UCSD-AML1 (cell line): ENCODE data around the gene CNOT8.
"Not testable (repeated sequence)": the region's sequence is repeated elsewhere in the genome, so short reads cannot be mapped to it uniquely, and the experiment has no call there.

Experiments used
- DNase-seq: peaks from one replicate; lab custom pipeline; 2025; ENCODE audit not compliant: unreplicated experiment; lab: John Stamatoyannopoulos, UW

Gene CNOT8

DNA sequence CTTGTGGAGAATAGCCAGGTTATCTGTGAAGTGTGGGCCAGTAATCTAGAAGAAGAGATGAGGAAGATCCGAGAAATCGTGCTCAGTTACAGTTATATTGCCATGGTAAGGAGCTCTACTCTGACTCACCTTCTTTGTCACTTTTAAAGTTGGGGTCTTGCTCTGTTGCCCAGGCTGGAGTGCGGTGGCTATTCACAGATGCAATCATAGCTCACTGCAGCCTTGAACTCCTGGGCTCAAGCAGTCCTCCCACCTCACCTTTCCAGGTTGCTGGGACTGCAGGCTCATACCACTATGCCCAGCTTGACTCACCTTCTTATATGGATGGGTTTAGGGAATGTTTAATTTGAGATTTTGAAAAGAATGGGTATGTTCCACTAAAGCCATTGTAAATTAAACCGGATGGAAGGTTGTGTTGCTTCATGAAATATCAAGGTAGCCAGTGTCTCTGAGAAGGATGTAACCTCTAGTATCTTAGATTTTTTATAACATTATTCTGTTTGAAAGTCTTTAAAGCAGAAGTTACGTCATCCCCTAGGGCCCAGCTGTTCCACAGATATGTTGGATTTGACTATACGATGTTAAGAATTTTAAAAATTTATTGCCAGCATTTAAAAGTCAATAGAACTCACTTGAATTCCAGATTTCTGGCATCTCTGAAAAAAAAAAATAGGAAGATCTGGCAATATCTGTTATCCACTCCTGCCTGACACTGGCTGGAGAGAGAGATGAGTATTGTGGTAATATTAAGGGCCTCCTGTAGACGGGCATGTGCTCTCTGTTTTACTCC is 5.1 kb downstream of the CNOT8 start:
- DNase-seq: no peak

GRCh38 chr5:154865466-154866184 is 7.2 kb downstream of the CNOT8 start:
- DNase-seq: no peak

DNA sequence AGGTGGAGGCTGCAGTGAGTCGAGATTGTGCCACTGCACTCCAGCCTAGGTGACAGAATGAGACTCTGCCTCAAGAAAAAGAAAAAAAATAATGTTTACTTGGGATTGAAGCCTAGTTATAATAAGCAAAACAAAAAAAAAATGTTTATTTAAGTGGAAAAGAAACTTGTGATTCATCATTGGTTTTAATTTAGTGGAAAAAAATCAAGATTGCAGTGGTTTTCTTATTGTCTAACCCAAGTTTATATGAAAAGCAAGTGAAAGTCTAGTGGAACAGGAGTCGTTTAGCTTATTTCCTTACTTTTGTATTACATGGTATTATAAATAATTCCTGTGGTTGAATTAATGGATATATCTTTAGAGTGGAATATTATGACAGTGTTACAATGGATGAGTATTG is 8.4 kb downstream of the CNOT8 start:
- no peak for DNase-seq

DNA sequence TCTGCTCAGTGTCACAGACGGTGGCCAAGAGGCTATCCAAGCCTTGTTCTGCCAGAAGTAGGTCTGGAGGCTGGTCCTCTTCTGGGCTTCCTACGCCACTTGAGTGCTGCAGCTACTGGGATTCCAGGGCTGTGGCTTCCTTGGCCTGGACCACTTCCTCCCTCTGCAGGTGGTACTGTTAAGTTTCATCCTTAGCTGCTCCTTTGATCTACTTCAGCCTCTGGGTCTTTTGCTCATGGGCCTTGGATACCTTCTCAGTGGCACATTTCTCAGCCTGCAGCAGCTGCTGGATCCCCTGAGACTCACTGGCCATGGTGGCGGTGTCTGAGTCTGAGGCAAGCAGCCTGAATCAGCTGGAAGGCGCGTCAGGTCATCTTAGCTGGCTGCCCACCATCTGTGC is 10.3 kb downstream of the CNOT8 start:
- DNase-seq: peak; percentile 18

- no peak for DNase-seq
Measured at GRCh38 chr5:154871734-154872133, 13.3 kb downstream of the CNOT8 start.

- DNase-seq: no peak
Measured at GRCh38 chr5:154873791-154874331, 15.4 kb downstream of the CNOT8 start.

DNA sequence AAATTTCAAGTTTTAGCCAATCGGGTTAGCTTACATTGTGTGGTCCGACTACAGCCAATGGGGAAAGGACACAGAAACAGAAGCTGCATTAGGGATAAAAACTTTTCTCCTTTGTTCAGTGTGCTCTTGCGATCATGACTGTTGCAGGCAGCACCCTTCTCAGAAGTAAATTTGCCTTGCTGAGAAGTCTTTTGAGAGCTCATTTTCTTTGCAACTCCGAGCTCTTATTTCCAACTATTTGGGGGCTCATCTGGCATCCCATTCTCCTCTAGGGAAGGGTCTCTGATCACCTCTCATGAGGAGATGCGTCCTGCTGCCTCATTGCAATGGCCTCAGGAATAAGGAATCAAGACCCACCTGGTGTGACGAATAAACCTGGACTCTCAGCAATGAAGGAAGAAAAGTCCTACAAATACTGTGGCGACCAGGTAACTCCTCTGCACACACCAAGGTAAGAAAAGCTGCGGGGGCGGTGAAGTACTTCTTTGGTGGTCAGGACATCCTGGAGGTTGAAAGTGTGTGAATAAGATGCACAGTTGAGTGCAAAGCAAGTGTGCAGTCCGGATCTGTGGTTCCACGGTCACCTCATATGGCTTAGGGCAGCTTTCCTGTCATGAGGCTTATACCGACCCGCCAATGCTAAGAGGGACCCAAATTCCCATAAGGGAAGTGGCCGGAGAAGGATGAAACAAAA is 20.4 kb downstream of the CNOT8 start:
- no peak for DNase-seq

DNA sequence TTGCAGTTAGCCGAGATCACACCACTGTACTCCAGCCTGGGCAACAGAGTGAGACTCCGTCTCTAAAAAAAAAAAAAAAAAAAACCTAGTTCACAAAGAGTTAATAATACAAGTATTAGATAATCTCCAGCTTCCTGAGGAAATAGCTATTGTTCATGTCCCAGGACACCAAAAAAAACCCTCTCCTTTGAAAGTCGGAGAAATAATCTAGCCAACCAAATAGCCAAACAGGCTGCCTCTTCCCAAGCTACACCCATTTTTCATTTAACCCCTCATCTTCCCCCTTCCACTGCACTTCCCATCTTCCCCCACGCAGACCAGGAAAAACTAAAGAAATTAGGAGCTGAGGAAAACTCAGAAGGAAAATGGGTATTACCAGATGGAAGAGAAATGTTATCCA is 23.6 kb downstream of the CNOT8 start:
- no peak for DNase-seq

DNA sequence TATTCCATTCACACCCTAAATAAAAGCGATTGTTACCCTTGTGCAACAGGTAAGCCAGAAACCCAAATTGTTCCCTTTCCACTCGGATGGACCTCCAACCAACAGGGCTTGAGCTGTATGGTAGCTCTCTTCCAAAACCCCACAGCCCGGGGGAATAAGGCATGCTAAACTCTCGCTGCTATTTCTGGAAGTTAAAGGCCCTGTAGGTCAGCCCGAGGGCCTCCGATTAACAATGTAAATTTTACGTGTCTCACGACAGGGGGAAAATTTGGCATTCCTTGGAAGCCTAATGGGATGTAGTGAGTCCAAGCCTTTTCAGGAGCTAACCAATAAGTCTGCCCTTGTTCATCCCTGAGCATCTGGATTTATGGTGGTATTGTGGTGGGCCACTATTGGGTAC is 26.0 kb downstream of the CNOT8 start:
- DNase-seq: no peak

DNA sequence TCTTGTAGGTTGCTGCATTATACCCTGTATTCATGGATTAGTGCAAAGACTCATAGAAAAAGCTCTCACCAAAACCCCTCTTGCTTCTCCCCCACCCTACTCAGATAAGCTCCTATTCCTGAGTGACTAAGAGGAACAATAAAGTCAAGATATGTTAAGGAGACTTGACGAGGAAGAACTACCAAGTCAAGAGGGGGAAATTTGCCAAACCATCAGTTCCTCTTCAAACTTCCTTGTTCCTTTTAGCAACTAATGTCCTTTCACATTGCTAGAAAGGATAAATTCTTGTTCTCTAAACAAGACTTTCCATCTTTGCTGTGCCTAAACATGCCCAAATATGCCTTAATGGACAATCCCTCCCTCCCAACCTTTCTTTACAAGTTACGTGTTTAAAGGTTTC is 27.0 kb downstream of the CNOT8 start:
- DNase-seq: no peak

DNA sequence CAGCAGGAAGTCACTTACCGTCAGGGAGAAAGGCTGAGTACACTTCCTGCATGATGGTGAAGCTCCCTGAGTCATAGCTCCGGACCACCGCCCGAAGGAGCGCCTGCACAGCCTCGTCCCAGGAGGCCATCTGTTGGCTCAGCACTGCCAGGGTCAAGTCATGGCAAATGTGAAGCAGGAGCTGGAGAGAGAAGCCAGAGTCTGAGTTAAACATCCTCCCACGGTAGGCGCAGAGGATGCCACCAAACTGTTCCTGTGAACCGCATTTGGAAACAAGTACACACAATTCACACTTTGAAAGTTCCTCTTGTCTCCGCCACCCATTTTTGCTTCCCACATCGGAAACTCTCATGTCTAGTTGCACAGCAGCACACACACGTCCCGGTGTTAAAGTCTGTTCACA is 33.9 kb downstream of the CNOT8 start:
- no peak for DNase-seq

- no peak for DNase-seq
Measured at GRCh38 chr5:154893381-154893780, 35.0 kb downstream of the CNOT8 start.

- DNase-seq: no peak
Measured at GRCh38 chr5:154895606-154896561, 37.5 kb downstream of the CNOT8 start.

GRCh38 chr5:154896562-154897165 is 38.2 kb downstream of the CNOT8 start:
- DNase-seq: no peak

GRCh38 chr5:154898210-154898609 is 39.8 kb downstream of the CNOT8 start:
- no peak for DNase-seq

- no peak for DNase-seq
Measured at GRCh38 chr5:154899151-154899816, 40.9 kb downstream of the CNOT8 start.

GRCh38 chr5:154900066-154900465 is 41.6 kb downstream of the CNOT8 start:
- no peak for DNase-seq

DNA sequence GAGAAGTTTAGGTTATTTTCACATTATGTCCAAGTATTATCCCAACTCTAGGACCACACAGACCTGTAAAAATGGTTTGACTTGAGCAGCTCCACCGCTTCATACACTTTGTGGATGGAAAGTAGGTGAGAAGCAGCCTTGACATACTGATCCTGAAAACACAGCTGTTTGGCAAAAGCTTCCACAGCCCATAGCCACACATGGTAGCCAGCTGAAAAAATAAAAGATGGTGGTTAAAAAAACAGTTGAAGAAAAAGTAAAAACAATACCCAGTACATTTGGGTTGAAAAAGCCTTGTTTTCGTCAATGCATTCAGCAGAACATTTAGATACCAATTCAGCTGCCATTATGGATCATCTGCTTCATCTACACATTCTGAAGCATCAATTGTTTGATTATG is 42.8 kb downstream of the CNOT8 start:
- DNase-seq: no peak

GRCh38 chr5:154901913-154902312 is 43.5 kb downstream of the CNOT8 start:
- DNase-seq: no peak

- DNase-seq: not testable (repeated sequence)
Measured at GRCh38 chr5:154905601-154906000, 47.2 kb downstream of the CNOT8 start.
